Gastroesophageal sphincter (tissue), 3 donors: ENCODE data around the gene LMOD1.

Experiments used
- CTCF ChIP-seq, 4 experiments: fragments of 200-600 bp in 2 of 4; fragments of 450-650 bp in 2 of 4; sonication (generic) in 1 of 4; IDR thresholded peaks; one replicate each; pipeline ENCODE4 v1.5.1; 2017 to 2019; ENCODE audit warnings: antibody characterized with exemption in 4 of 4, mild to moderate bottlenecking in 2 of 4, moderate library complexity in 2 of 4
- EP300 ChIP-seq: sonication (generic); formaldehyde crosslinking; IDR thresholded peaks from one replicate; pipeline ENCODE4 v1.6.1; 2017; ENCODE audit warnings: antibody characterized with exemption, mild to moderate bottlenecking
- POLR2A ChIP-seq, 2 donors: fragments of 450-650 bp; IDR thresholded peaks; one replicate each; pipeline ENCODE4 v1.6.1; 2017; ENCODE audit warnings: antibody characterized with exemption in 2 of 2, mild to moderate bottlenecking in 2 of 2, moderate library complexity in 1 of 2
- POLR2AphosphoS5 ChIP-seq: sonication (generic); formaldehyde crosslinking; IDR thresholded peaks from one replicate; pipeline ENCODE4 v1.6.1; 2017; ENCODE audit warnings: antibody characterized with exemption

GRCh38 chr1:201887116-201887866, 59.1 kb downstream of the LMOD1 start:
- TF ChIP-seq CTCF (IDR thresholded peaks at IDR 0.05): no peak
- no peak for TF ChIP-seq EP300
- TF ChIP-seq POLR2A (IDR thresholded peaks at IDR 0.05): no peak
- TF ChIP-seq POLR2AphosphoS5: peak; percentile 0
